H1 (cell line): Measurements from ENCODE around the gene TGFA. TPM values are rescaled to one million over a fixed set of nuclear protein-coding genes. Genes with fewer than 3 reads are reported as not detected.

Experiments
- BACH1 ChIP-seq: IDR thresholded peaks from 2 replicates; pipeline ENCODE4 v1.6.1; 2012; ENCODE audit warnings: low read length, improper control_type of control experiment
- BRCA1 ChIP-seq: IDR thresholded peaks from 2 replicates; pipeline ENCODE4 v1.6.1; 2012; ENCODE audit warnings: low read depth, low read length, improper control_type of control experiment
- CBX8 ChIP-seq: fragments of 300-800, 300-1000 bp; sonication (generic); IDR thresholded peaks from 2 replicates; pipeline ENCODE4 v1.7.1; 2016; ENCODE audit warnings: low read depth, low read length, borderline replicate concordance
- CHD2 ChIP-seq: IDR thresholded peaks from 2 replicates; pipeline ENCODE4 v1.6.1; 2012; ENCODE audit warnings: low read length, improper control_type of control experiment
- E2F6 ChIP-seq: IDR thresholded peaks from 2 replicates; pipeline ENCODE4 v1.6.1; 2012; ENCODE audit warnings: inconsistent platforms
- HDAC2 ChIP-seq, 2 experiments: fragments of 300-600 bp in 1 of 2; sonication (generic) in 1 of 2; IDR thresholded peaks; 2 replicates each; pipeline ENCODE4 v1.6.1; 2011 to 2012; ENCODE audit warnings: low read depth in 2 of 2, low read length in 2 of 2, mild to moderate bottlenecking in 2 of 2, moderate library complexity in 2 of 2, borderline replicate concordance in 1 of 2, inconsistent platforms in 1 of 2
- HDAC6 ChIP-seq: IDR thresholded peaks from one replicate; pipeline ENCODE4 v1.7.1; 2012; ENCODE audit warnings: low read depth, mild to moderate bottlenecking, inconsistent platforms, low read length, moderate library complexity
- JUN ChIP-seq: IDR thresholded peaks from 2 replicates; pipeline ENCODE4 v1.6.1; 2011; ENCODE audit warnings: low read depth, mild to moderate bottlenecking, improper control_type of control experiment, low read length
- JUND ChIP-seq: IDR thresholded peaks from 2 replicates; pipeline ENCODE4 v1.6.1; 2011; ENCODE audit warnings: mild to moderate bottlenecking, improper control_type of control experiment, low read length
- KDM1A ChIP-seq: fragments of 200-600, 300-600 bp; sonication (generic); IDR thresholded peaks from 2 replicates; pipeline ENCODE4 v1.7.1; 2016; ENCODE audit warnings: mild to moderate bottlenecking, low read length, borderline replicate concordance
- MAX ChIP-seq: IDR thresholded peaks from 2 replicates; pipeline ENCODE4 v1.6.1; 2012; ENCODE audit warnings: inconsistent platforms
- NRF1 ChIP-seq: IDR thresholded peaks from 2 replicates; pipeline ENCODE4 v1.6.1; 2011; ENCODE audit warnings: mild to moderate bottlenecking, low read depth, low read length, improper control_type of control experiment
- PHF8 ChIP-seq: fragments of 200-600 bp; sonication (generic); conservative IDR thresholded peaks from 2 replicates; pipeline ENCODE4 v1.7.1; 2012; ENCODE audit warnings: low read depth, mild to moderate bottlenecking, inconsistent platforms, low read length, moderate library complexity
- POLR2AphosphoS5 ChIP-seq: IDR thresholded peaks from 2 replicates; pipeline ENCODE4 v1.6.1; 2011; ENCODE audit warnings: low read depth, low read length
- RAD21 ChIP-seq, 2 experiments: IDR thresholded peaks in 1 of 2; conservative IDR thresholded peaks in 1 of 2; 2 replicates each; pipeline ENCODE4 v1.6.1; 2011; ENCODE audit warnings: low read depth in 2 of 2, low read length in 2 of 2, improper control_type of control experiment in 1 of 2, inconsistent platforms in 1 of 2, mild to moderate bottlenecking in 1 of 2, moderate library complexity in 1 of 2
- RFX5 ChIP-seq: IDR thresholded peaks from 2 replicates; pipeline ENCODE4 v1.6.1; 2011; ENCODE audit warnings: low read depth, low read length, improper control_type of control experiment, borderline replicate concordance
- SIRT6 ChIP-seq: IDR thresholded peaks from one replicate; pipeline ENCODE4 v1.7.1; 2012; ENCODE audit warnings: low read length, inconsistent platforms
- SIX5 ChIP-seq: IDR thresholded peaks from 2 replicates; pipeline ENCODE4 v1.6.1; 2011; ENCODE audit warnings: mild to moderate bottlenecking, low read depth, low read length
- SP4 ChIP-seq: IDR thresholded peaks from 2 replicates; pipeline ENCODE4 v1.6.1; 2012; ENCODE audit warnings: low read length, inconsistent platforms
- SUZ12 ChIP-seq: fragments of 200-600 bp; sonication (generic); IDR thresholded peaks from 2 replicates; pipeline ENCODE4 v1.6.1; 2012; ENCODE audit warnings: mild to moderate bottlenecking, inconsistent platforms, low read length, moderate library complexity, mixed read lengths
- TAF7 ChIP-seq: optimal IDR thresholded peaks from 2 replicates; pipeline ENCODE3; 2011; ENCODE audit warnings: low read depth, mild to moderate bottlenecking, inconsistent platforms, low read length, moderate library complexity, borderline replicate concordance
- TCF12 ChIP-seq: IDR thresholded peaks from 2 replicates; pipeline ENCODE4 v1.6.1; 2011; ENCODE audit warnings: low read depth, mild to moderate bottlenecking, low read length
- TEAD4 ChIP-seq: IDR thresholded peaks from 2 replicates; pipeline ENCODE4 v1.6.1; 2012; ENCODE audit warnings: low read depth, low read length, inconsistent platforms, mixed read lengths
- USF2 ChIP-seq: IDR thresholded peaks from 2 replicates; pipeline ENCODE4 v1.6.1; 2011; ENCODE audit warnings: low read length, improper control_type of control experiment
- ZNF274 ChIP-seq: IDR thresholded peaks from 2 replicates; pipeline ENCODE4 v1.7.0; 2012; ENCODE audit warnings: low read length, borderline replicate concordance; ENCODE audit errors: extremely low read depth
- polyA plus RNA-seq, 7 experiments: library from polyadenylated mRNA; depleted of rRNA in 3 of 7; stranded (reverse) in 5 of 7; unstranded in 2 of 7; fragments of >200 nt in 5 of 7; fragments of 200-250 nt in 2 of 7; gene quantifications; 1 replicate in 5 of 7; 2 replicates in 1 of 7; 4 replicates in 1 of 7; pipeline versions ENCODE4 v1.2.1 to v1.2.3, GENCODE V29; 2011 to 2013; ENCODE audit warnings: missing spikeins in 2 of 7, mixed read lengths in 2 of 7
- total RNA-seq: library from RNA; stranded (reverse); fragmentation: NEBNext Ultra II Directional; extraction: Animal tissue kit (Norgen Biotek cat#: 25700); gene quantifications from 2 replicates; pipeline ENCODE4 v1.2.1, GENCODE V29; 2021

TGFA gene
- total and polyA plus RNA-seq, 2 of the 8 experiments (the other 6 are each of a cell fraction or from before 2014, with no cell fraction given) = 1.8 to 3.7 TPM

GRCh38 chr2:70477441-70477844, 76.2 kb downstream of the TGFA start (continued):
- TF ChIP-seq SIRT6 (no peak), SIX5 (peak; percentile 77), TEAD4 (no peak), RAD21 (IDR thresholded peaks at IDR 0.05 in 1 of 2, conservative IDR thresholded peaks at IDR 0.05 in 1 of 2; ENCODE audit: low read depth in 2 of 2, low read length in 2 of 2) (no peak), BACH1 (no peak), CHD2 (no peak), HDAC6 (no peak), JUND (no peak), RFX5 (no peak), ZNF274 (no peak), USF2 (peak; percentile 87), KDM1A (no peak), MAX (peak; percentile 64), BRCA1 (no peak), NRF1 (no peak), POLR2AphosphoS5 (no peak), E2F6 (peak; percentile 60; the same call in 1 of the 2 replicates), JUN (no peak), HDAC2 (IDR thresholded peaks at IDR 0.05; ENCODE audit: borderline replicate concordance in 1 of 2, low read depth in 2 of 2, low read length in 2 of 2) (no peak), CBX8 (no peak), SP4 (no peak), TAF7 (no peak), SUZ12 (no peak), PHF8 (no peak), TCF12 (0 out of 2 replicates have a peak, but pooled peaks have one; percentile 22)
